Caco-2 (cell line): ENCODE measurements around the gene WDR91. TPM values are rescaled to one million over a fixed set of nuclear protein-coding genes. Genes with fewer than 3 reads are reported as not detected.
A peak's percentile ranks its signal among the peaks of the same experiment; 100 is the strongest.

ENCODE experiments used
- BruUV-seq: library from RNA; stranded (reverse); fragments of 400-500 nt; replicated peaks from 2 replicates; lab custom pipeline; 2021; lab: Mats Ljungman, UMichigan
- CTCF ChIA-PET: fragments of 300-600 bp; sonication (Branson Sonifier 250); formaldehyde crosslinking; loops from one replicate; lab custom pipeline; 2022; ENCODE audit warnings: antibody characterized with exemption; lab: Charles Lee
- POLR2A ChIA-PET: fragments of 300-600 bp; sonication (Branson Sonifier 250); formaldehyde crosslinking; loops from one replicate; lab custom pipeline; 2022; ENCODE audit warnings: antibody characterized with exemption; lab: Charles Lee
- DNase-seq, 2 experiments: peaks; one replicate each; pipeline versions ENCODE4 v3.0.0 to v3.0.0-alpha.2; 2020 to 2022
- H3K27me3 ChIP-seq: replicated peaks from 2 replicates; pipeline ENCODE4 v1.6.0; 2011; ENCODE audit warnings: low read length; ENCODE audit not compliant: control insufficient read depth, insufficient read depth
- H3K36me3 ChIP-seq: 2 replicates; pipeline ENCODE4 v1.5.1; 2011; ENCODE audit warnings: low read length; ENCODE audit not compliant: control insufficient read depth, insufficient read depth
- H3K4me1 ChIP-seq: fragments of 250-450 bp; sonication (Bioruptor Pico); 2 replicates; pipeline ENCODE4 v1.5.1; 2020; ENCODE audit warnings: mild to moderate bottlenecking
- H3K4me3 ChIP-seq: 2 replicates; pipeline ENCODE4 v1.5.1; 2011; ENCODE audit warnings: low read depth, mild to moderate bottlenecking, control low read depth, low read length
- H3K9me3 ChIP-seq: fragments of 250-450 bp; sonication (Bioruptor Pico); 2 replicates; pipeline ENCODE4 v1.5.1; 2020; ENCODE audit warnings: mild to moderate bottlenecking, moderate library complexity
- H3K27ac Mint-ChIP-seq: one replicate; pipeline ENCODE4 v1.8.0; 2022; ENCODE audit warnings: mixed read lengths; ENCODE audit not compliant: unreplicated experiment
- H3K27me3 Mint-ChIP-seq: one replicate; pipeline ENCODE4 v1.8.0; 2022; ENCODE audit warnings: mixed read lengths; ENCODE audit not compliant: insufficient read depth, unreplicated experiment
- H3K36me3 Mint-ChIP-seq: one replicate; pipeline ENCODE4 v1.8.0; 2022; ENCODE audit warnings: mild to moderate bottlenecking, mixed read lengths; ENCODE audit not compliant: insufficient read depth, unreplicated experiment
- H3K4me1 Mint-ChIP-seq: one replicate; pipeline ENCODE4 v1.8.0; 2022; ENCODE audit warnings: low read depth, mixed read lengths; ENCODE audit not compliant: unreplicated experiment
- H3K4me3 Mint-ChIP-seq: one replicate; pipeline ENCODE4 v1.8.0; 2022; ENCODE audit warnings: mild to moderate bottlenecking, moderate library complexity, mixed read lengths; ENCODE audit not compliant: unreplicated experiment
- H3K9me3 Mint-ChIP-seq: one replicate; pipeline ENCODE4 v1.8.0; 2022; ENCODE audit warnings: mixed read lengths; ENCODE audit not compliant: unreplicated experiment
- intact Hi-C: fragments of 100-400 bp; cut with micrococcal nuclease; formaldehyde crosslinking; loops from one replicate; pipeline ENCODE4 v1.10.0; 2022; ENCODE audit not compliant: unreplicated experiment
- total RNA-seq: library from RNA; stranded (reverse); gene quantifications from 2 replicates; pipeline ENCODE4 v1.2.3, GENCODE V29; 2022
- TF ChIP-seq, protein P1 (sequence below), 2 experiments: fragments of 200-600 bp in 1 of 2; IDR thresholded peaks; 1 replicate in 1 of 2; 2 replicates in 1 of 2; pipeline versions ENCODE4 v1.5.1 to v1.8.0; 2011 to 2022; ENCODE audit warnings: antibody characterized with exemption in 1 of 2, control low read depth in 1 of 2, inconsistent platforms in 1 of 2, low read depth in 1 of 2, low read length in 1 of 2, mild to moderate bottlenecking in 1 of 2, moderate library complexity in 1 of 2; ENCODE audit not compliant: insufficient read depth in 1 of 2, severe bottlenecking in 1 of 2, unreplicated experiment in 1 of 2

WDR91 gene
- total RNA-seq, 1 experiment from 2014 or later = 12.6 TPM

DNA sequence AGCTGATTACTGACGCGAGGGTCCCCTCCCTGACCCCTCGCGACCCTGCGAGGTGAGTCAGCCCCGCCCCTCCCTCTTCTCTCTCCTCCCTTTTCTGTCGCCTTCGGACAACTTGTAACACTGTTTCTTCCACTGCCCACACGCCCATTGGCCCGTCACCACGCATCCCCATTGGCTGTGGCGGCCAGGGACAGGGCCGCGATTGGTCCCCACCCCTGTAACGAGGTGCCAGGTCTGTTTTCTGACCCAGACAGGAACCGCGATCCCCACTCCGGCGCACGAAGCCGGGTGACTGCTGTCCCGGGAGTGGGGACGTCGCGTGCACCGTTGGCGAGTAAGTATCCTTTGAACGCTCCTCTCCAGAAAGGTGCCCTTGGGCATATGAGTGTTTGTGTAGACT is 22.2 kb upstream of the WDR91 start, which contains the start of gene STRA8:
Gene STRA8, plus strand, starts transcription at position 269 of the 400 bp plus-strand sequence. CDS start 6,687 bp downstream, outside the sequence.
- Histone ChIP-seq H3K4me3 (no peak within 1 kb of the TSS), H3K4me1 (no peaks in the 10 kb centered on the region), H3K9me3 (no peaks in the 10 kb centered on the region), H3K27me3 (no peaks in the 10 kb centered on the region), H3K36me3 (no peaks in the 10 kb centered on the region)
- H3K9me3 Mint-ChIP-seq = no peaks in the 10 kb centered on the region
- intact Hi-C loops = no loop called here
- ChIA-PET CTCF (no interaction called here), POLR2A (no interaction called here)
- no TSS peak for BruUV-seq
- no peaks in the 10 kb centered on the region for H3K4me1 Mint-ChIP-seq
- TF ChIP-seq, protein P1, sequence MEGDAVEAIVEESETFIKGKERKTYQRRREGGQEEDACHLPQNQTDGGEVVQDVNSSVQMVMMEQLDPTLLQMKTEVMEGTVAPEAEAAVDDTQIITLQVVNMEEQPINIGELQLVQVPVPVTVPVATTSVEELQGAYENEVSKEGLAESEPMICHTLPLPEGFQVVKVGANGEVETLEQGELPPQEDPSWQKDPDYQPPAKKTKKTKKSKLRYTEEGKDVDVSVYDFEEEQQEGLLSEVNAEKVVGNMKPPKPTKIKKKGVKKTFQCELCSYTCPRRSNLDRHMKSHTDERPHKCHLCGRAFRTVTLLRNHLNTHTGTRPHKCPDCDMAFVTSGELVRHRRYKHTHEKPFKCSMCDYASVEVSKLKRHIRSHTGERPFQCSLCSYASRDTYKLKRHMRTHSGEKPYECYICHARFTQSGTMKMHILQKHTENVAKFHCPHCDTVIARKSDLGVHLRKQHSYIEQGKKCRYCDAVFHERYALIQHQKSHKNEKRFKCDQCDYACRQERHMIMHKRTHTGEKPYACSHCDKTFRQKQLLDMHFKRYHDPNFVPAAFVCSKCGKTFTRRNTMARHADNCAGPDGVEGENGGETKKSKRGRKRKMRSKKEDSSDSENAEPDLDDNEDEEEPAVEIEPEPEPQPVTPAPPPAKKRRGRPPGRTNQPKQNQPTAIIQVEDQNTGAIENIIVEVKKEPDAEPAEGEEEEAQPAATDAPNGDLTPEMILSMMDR (IDR thresholded peaks at IDR 0.05; ENCODE audit: insufficient read depth in 1 of 2, low read depth in 1 of 2, low read length in 1 of 2, severe bottlenecking in 1 of 2, unreplicated experiment in 1 of 2) = no peak
- no peaks in the 10 kb centered on the region for H3K27me3 Mint-ChIP-seq
- no peak for DNase-seq
- no peak within 1 kb of the TSS for H3K4me3 Mint-ChIP-seq
- no peak within 1 kb of the TSS for H3K27ac Mint-ChIP-seq
- no peaks in the 10 kb centered on the region for H3K36me3 Mint-ChIP-seq

DNA sequence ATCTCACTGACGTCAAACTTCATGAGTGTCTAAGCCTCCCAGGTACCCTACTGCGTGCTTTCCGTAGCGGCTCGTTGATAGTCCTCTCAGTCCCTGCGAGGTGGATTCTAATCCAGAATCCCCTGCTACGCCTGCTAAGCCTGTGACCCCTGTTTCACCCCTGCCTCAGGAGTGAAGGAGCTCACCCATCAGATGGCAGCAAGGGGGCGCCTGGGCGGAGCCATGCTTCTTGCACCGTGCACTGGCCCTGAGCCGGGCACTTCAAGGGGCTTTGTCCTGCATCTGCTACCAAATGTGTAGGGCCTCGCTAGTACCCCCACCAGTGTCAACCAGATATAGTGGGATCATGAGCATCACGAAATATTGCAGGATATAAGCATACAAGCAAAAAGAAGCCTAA is 21.4 kb upstream of the WDR91 start:
- ChIA-PET POLR2A (no interaction called here), CTCF (no interaction called here)
- H3K4me1 ChIP-seq = no peaks in the 10 kb centered on the region
- TF ChIP-seq, protein P1 (IDR thresholded peaks at IDR 0.05; ENCODE audit: insufficient read depth in 1 of 2, low read depth in 1 of 2, low read length in 1 of 2, severe bottlenecking in 1 of 2, unreplicated experiment in 1 of 2) = peak in 1 of 2 experiments; percentile 17
- no peaks in the 10 kb centered on the region for H3K9me3 Mint-ChIP-seq
- H3K4me1 Mint-ChIP-seq = no peaks in the 10 kb centered on the region
- DNase-seq = peak in 1 of 2 experiments; percentile 28
- H3K36me3 Mint-ChIP-seq = no peaks in the 10 kb centered on the region
- no TSS peak for BruUV-seq
- no peak overlapping the region for H3K4me3 Mint-ChIP-seq
- H3K27me3 Mint-ChIP-seq = no peaks in the 10 kb centered on the region
- intact Hi-C loops = no loop called here
- no peaks in the 10 kb centered on the region for H3K9me3 ChIP-seq
- H3K4me3 ChIP-seq = no peak overlapping the region
- H3K36me3 ChIP-seq = no peaks in the 10 kb centered on the region
- H3K27ac Mint-ChIP-seq = no peak overlapping the region
- no peaks in the 10 kb centered on the region for H3K27me3 ChIP-seq

DNA sequence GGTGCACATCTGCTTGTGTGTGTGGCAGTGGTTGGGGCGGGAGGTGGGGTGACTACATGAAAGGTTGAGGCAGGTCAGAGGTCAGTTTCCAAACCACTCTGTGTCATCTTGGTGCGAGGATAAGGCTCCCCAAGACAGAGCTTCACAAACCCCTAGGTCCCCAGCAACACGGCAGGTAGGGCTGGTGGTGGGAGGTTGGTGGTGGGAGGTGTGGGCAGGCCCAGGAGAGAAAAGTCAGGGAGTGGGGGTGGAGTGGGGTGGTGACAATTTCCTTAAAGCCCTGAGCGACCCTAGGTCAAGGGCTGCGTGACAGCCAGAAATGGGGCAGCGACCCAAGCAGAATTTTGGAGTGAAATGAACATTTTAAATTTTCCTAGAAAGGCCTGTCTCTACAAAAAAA is 20.8 kb upstream of the WDR91 start:
- H3K9me3 ChIP-seq = no peaks in the 10 kb centered on the region
- Mint-ChIP-seq H3K27me3 (no peaks in the 10 kb centered on the region), H3K4me3 (no peak overlapping the region), H3K4me1 (no peaks in the 10 kb centered on the region), H3K27ac (no peak overlapping the region), H3K9me3 (no peaks in the 10 kb centered on the region), H3K36me3 (no peaks in the 10 kb centered on the region)
- intact Hi-C loops = no loop called here
- BruUV-seq = no TSS peak
- H3K4me1 ChIP-seq = no peaks in the 10 kb centered on the region
- DNase-seq = no peak
- ChIA-PET POLR2A (no interaction called here), CTCF (no interaction called here)
- TF ChIP-seq, protein P1 (IDR thresholded peaks at IDR 0.05; ENCODE audit: insufficient read depth in 1 of 2, low read depth in 1 of 2, low read length in 1 of 2, severe bottlenecking in 1 of 2, unreplicated experiment in 1 of 2) = no peak
- H3K36me3 ChIP-seq = no peaks in the 10 kb centered on the region
- no peaks in the 10 kb centered on the region for H3K27me3 ChIP-seq
- no peak overlapping the region for H3K4me3 ChIP-seq
